HepG2 (cell line): Measurements from ENCODE around the gene RAB9A. TPM values are rescaled to one million over a fixed set of nuclear protein-coding genes. Genes with fewer than 3 reads are reported as not detected.

Experiments used
- AGO2 ChIP-seq: fragments of 200-400 bp; formaldehyde crosslinking; optimal IDR thresholded peaks from 2 replicates; pipeline ENCODE3; 2017; ENCODE audit warnings: mild to moderate bottlenecking, low read depth, low read length, moderate library complexity
- ELF4 ChIP-seq: sonication (generic); formaldehyde crosslinking; IDR thresholded peaks from 2 replicates; pipeline ENCODE4 v1.5.0; 2020; ENCODE audit warnings: missing genetic modification reagents, mild to moderate bottlenecking, moderate library complexity, borderline replicate concordance
- GABPB1 ChIP-seq: IDR thresholded peaks from 2 replicates; pipeline ENCODE4 v1.6.1; 2016; ENCODE audit warnings: mild to moderate bottlenecking, missing genetic modification reagents, moderate library complexity, missing compliant biosample characterization
- GATA4 ChIP-seq: sonication (generic); IDR thresholded peaks from 2 replicates; pipeline ENCODE4 v1.6.1; 2016; ENCODE audit warnings: antibody characterized with exemption, low read depth, borderline replicate concordance
- GFI1 ChIP-seq: sonication (generic); formaldehyde crosslinking; IDR thresholded peaks from 2 replicates; pipeline ENCODE4 v1.5.0; 2020; ENCODE audit warnings: missing genetic modification reagents, mild to moderate bottlenecking, borderline replicate concordance
- IKZF1 ChIP-seq: fragments of 450-650 bp; IDR thresholded peaks from 2 replicates; pipeline ENCODE4 v1.7.1; 2016
- KAT7 ChIP-seq: IDR thresholded peaks from 2 replicates; pipeline ENCODE4 v1.6.1; 2018; ENCODE audit warnings: borderline replicate concordance, missing compliant biosample characterization
- KDM5B ChIP-seq: sonication (generic); formaldehyde crosslinking; IDR thresholded peaks from 2 replicates; pipeline ENCODE4 v1.4.0; 2020; ENCODE audit warnings: missing genetic modification reagents, mild to moderate bottlenecking, borderline replicate concordance
- PCBP1 ChIP-seq: fragments of 200-400 bp; formaldehyde crosslinking; IDR thresholded peaks from 2 replicates; pipeline ENCODE4 v1.6.1; 2017; ENCODE audit warnings: mild to moderate bottlenecking, low read depth, low read length, borderline replicate concordance
- RBAK ChIP-seq: sonication (generic); formaldehyde crosslinking; IDR thresholded peaks from 2 replicates; pipeline ENCODE4 v1.5.1; 2020; ENCODE audit warnings: mild to moderate bottlenecking, missing genetic modification reagents
- SNAI1 ChIP-seq: sonication (generic); formaldehyde crosslinking; IDR thresholded peaks from 2 replicates; pipeline ENCODE4 v1.5.0; 2020; ENCODE audit warnings: mild to moderate bottlenecking, missing genetic modification reagents, borderline replicate concordance
- ZEB1 ChIP-seq: IDR thresholded peaks from 2 replicates; pipeline ENCODE4 v1.6.1; 2012; ENCODE audit warnings: mild to moderate bottlenecking, low read depth, inconsistent platforms; ENCODE audit not compliant: insufficient replicate concordance
- ZNF24 ChIP-seq: fragments of 450-650 bp; IDR thresholded peaks from 2 replicates; pipeline ENCODE4 v1.6.1; 2017; ENCODE audit warnings: antibody characterized with exemption, mild to moderate bottlenecking
- ZNF335 ChIP-seq: sonication (generic); formaldehyde crosslinking; IDR thresholded peaks from 2 replicates; pipeline ENCODE4 v1.4.0; 2020; ENCODE audit warnings: missing genetic modification reagents
- ZNF644 ChIP-seq: IDR thresholded peaks from 2 replicates; pipeline ENCODE4 v1.6.1; 2016; ENCODE audit warnings: low read depth
- ZNF678 ChIP-seq: sonication (generic); formaldehyde crosslinking; IDR thresholded peaks from 2 replicates; pipeline ENCODE4 v1.4.0; 2020; ENCODE audit warnings: mild to moderate bottlenecking, missing genetic modification reagents
- ZNF775 ChIP-seq: sonication (generic); formaldehyde crosslinking; IDR thresholded peaks from 2 replicates; pipeline ENCODE4 v1.4.0; 2020; ENCODE audit warnings: missing genetic modification reagents, mild to moderate bottlenecking, moderate library complexity, borderline replicate concordance
- ZSCAN31 ChIP-seq: sonication (generic); formaldehyde crosslinking; IDR thresholded peaks from 2 replicates; pipeline ENCODE4 v1.5.0; 2020; ENCODE audit warnings: low read depth, mild to moderate bottlenecking, missing genetic modification reagents
- polyA plus RNA-seq, 8 experiments: library from polyadenylated mRNA; depleted of rRNA in 3 of 8; stranded (reverse) in 7 of 8; unstranded in 1 of 8; fragments of >200 nt; fragmentation: Illumina TruSeq in 4 of 8; extraction: Trizol in 4 of 8; gene quantifications; 2 replicates each; pipeline versions ENCODE4 v1.2.1 to v1.2.3, GENCODE V29; 2011 to 2016; ENCODE audit warnings: low read depth in 4 of 8, missing spikeins in 1 of 8, mixed read lengths in 1 of 8; ENCODE audit not compliant: insufficient read depth in 1 of 8
- total RNA-seq, 5 experiments: library from RNA; depleted of rRNA; stranded (reverse); fragments of >200 nt; fragmentation: Illumina TruSeq; extraction: Trizol; gene quantifications; 2 replicates each; pipeline ENCODE4 v1.2.3, GENCODE V29; 2016; ENCODE audit warnings: low read depth in 1 of 5
- TF ChIP-seq, protein P1 (sequence below): sonication (generic); formaldehyde crosslinking; IDR thresholded peaks from 2 replicates; pipeline ENCODE4 v1.5.0; 2020; ENCODE audit warnings: missing genetic modification reagents
- TF ChIP-seq, protein P2 (sequence below): sonication (generic); formaldehyde crosslinking; IDR thresholded peaks from 2 replicates; pipeline ENCODE4 v1.5.0; 2020; ENCODE audit warnings: mild to moderate bottlenecking, missing genetic modification reagents, borderline replicate concordance
- TF ChIP-seq, protein P3 (sequence below): sonication (generic); formaldehyde crosslinking; IDR thresholded peaks from 2 replicates; pipeline ENCODE4 v1.8.1; 2023; ENCODE audit warnings: mild to moderate bottlenecking, missing genetic modification reagents
- TF ChIP-seq, protein P4 (sequence below): sonication (generic); formaldehyde crosslinking; IDR thresholded peaks from 2 replicates; pipeline ENCODE4 v1.5.0; 2020; ENCODE audit warnings: mild to moderate bottlenecking, missing genetic modification reagents, moderate library complexity

RAB9A gene
- total and polyA plus RNA-seq, 2 of the 13 experiments (the other 11 are each of a cell fraction or from before 2014, with no cell fraction given): 10.5 to 23.1 TPM

DNA sequence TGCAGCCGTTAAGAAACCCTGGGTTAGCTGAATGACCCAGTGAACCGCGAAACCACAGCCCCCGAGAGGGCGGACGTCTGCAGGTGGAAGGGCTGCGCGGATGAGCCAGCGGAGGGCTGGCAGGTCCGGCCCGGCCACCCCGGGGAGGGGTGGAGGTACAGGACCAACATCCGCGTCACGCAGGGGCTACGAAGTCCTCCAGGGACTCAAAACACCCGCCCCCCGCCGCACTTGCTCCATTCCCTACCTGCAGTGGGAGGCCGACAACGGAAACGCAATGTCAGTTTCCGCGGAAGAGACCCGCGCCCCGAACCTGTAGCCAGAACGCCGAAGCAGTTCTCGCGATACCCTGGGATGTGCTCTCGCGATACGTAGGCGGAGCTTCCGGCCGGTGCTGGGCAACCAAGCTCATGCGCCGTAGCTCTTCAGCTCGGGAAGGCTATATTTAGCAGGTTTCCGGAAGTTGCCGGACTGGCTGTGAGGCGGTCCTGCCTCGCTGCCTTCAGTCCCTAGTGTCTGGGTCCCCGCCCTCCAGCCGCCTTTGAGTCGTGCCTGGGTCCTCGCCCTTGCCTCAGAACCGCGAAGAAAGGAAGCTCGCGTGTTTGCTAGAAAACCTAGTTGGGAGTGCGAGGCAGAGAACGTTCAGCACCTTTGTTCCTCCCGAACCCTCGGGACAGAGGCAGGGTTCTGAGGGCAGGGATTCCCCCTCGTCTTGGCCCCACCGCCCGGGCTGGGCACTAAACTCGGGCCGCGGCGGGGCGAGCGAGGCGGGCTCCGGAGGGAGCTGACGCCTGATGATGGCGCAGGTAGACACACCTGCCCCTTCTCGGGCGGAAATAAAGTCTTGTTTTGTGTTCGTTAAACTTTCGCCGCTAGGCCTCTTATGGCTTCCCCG is 45.6 kb downstream of the RAB9A start, which contains the start of the genes OFD1 and TRAPPC2 (continued):
- TF ChIP-seq, protein P1, sequence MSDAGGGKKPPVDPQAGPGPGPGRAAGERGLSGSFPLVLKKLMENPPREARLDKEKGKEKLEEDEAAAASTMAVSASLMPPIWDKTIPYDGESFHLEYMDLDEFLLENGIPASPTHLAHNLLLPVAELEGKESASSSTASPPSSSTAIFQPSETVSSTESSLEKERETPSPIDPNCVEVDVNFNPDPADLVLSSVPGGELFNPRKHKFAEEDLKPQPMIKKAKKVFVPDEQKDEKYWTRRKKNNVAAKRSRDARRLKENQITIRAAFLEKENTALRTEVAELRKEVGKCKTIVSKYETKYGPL (CRISPR knock-in tag): no peak
- no peak for TF ChIP-seq ZNF775 (CRISPR knock-in tag)
- peak; percentile 51; the same call in 1 of the 2 replicates for TF ChIP-seq KDM5B (CRISPR knock-in tag)
- peak; percentile 43; the same call in 1 of the 2 replicates for TF ChIP-seq ZNF335
- peak; percentile 93 for TF ChIP-seq GABPB1 (CRISPR knock-in tag)
- TF ChIP-seq, protein P2, sequence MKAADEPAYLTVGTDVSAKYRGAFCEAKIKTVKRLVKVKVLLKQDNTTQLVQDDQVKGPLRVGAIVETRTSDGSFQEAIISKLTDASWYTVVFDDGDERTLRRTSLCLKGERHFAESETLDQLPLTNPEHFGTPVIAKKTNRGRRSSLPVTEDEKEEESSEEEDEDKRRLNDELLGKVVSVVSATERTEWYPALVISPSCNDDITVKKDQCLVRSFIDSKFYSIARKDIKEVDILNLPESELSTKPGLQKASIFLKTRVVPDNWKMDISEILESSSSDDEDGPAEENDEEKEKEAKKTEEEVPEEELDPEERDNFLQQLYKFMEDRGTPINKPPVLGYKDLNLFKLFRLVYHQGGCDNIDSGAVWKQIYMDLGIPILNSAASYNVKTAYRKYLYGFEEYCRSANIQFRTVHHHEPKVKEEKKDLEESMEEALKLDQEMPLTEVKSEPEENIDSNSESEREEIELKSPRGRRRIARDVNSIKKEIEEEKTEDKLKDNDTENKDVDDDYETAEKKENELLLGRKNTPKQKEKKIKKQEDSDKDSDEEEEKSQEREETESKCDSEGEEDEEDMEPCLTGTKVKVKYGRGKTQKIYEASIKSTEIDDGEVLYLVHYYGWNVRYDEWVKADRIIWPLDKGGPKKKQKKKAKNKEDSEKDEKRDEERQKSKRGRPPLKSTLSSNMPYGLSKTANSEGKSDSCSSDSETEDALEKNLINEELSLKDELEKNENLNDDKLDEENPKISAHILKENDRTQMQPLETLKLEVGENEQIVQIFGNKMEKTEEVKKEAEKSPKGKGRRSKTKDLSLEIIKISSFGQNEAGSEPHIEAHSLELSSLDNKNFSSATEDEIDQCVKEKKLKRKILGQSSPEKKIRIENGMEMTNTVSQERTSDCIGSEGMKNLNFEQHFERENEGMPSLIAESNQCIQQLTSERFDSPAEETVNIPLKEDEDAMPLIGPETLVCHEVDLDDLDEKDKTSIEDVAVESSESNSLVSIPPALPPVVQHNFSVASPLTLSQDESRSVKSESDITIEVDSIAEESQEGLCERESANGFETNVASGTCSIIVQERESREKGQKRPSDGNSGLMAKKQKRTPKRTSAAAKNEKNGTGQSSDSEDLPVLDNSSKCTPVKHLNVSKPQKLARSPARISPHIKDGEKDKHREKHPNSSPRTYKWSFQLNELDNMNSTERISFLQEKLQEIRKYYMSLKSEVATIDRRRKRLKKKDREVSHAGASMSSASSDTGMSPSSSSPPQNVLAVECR (CRISPR knock-in tag): peak; percentile 63; the same call in 1 of the 2 replicates
- no peak for TF ChIP-seq ZNF644 (CRISPR knock-in tag)
- TF ChIP-seq ZSCAN31 (CRISPR knock-in tag): peak; percentile 51; the same call in 1 of the 2 replicates
- no peak for TF ChIP-seq IKZF1
- TF ChIP-seq RBAK (CRISPR knock-in tag): no peak
- peak; percentile 62 for TF ChIP-seq ZEB1
- TF ChIP-seq, protein P3, sequence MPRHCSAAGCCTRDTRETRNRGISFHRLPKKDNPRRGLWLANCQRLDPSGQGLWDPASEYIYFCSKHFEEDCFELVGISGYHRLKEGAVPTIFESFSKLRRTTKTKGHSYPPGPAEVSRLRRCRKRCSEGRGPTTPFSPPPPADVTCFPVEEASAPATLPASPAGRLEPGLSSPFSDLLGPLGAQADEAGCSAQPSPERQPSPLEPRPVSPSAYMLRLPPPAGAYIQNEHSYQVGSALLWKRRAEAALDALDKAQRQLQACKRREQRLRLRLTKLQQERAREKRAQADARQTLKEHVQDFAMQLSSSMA (CRISPR knock-in tag): no peak
- TF ChIP-seq KAT7 (CRISPR knock-in tag): no peak
- TF ChIP-seq SNAI1: no peak
- TF ChIP-seq, protein P4, sequence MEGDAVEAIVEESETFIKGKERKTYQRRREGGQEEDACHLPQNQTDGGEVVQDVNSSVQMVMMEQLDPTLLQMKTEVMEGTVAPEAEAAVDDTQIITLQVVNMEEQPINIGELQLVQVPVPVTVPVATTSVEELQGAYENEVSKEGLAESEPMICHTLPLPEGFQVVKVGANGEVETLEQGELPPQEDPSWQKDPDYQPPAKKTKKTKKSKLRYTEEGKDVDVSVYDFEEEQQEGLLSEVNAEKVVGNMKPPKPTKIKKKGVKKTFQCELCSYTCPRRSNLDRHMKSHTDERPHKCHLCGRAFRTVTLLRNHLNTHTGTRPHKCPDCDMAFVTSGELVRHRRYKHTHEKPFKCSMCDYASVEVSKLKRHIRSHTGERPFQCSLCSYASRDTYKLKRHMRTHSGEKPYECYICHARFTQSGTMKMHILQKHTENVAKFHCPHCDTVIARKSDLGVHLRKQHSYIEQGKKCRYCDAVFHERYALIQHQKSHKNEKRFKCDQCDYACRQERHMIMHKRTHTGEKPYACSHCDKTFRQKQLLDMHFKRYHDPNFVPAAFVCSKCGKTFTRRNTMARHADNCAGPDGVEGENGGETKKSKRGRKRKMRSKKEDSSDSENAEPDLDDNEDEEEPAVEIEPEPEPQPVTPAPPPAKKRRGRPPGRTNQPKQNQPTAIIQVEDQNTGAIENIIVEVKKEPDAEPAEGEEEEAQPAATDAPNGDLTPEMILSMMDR (CRISPR knock-in tag): 0 out of 2 replicates have a peak, but pooled peaks have one; percentile 17
- peak; percentile 44; the same call in 1 of the 2 replicates for TF ChIP-seq GATA4
- no peak for TF ChIP-seq ZNF24
- peak; percentile 56 for TF ChIP-seq AGO2
- TF ChIP-seq GFI1: no peak
- TF ChIP-seq PCBP1: no peak
- peak; percentile 77; the same call in 1 of the 2 replicates for TF ChIP-seq ELF4 (CRISPR knock-in tag)
- 0 out of 2 replicates have a peak, but pooled peaks have one; percentile 38 for TF ChIP-seq ZNF678 (CRISPR knock-in tag)
